ENCODE results near the gene ZNF438.
"Not testable (repeated sequence)": the region's sequence is repeated elsewhere in the genome, so short reads cannot be mapped to it uniquely, and the experiment has no call there.

The ZNF438 gene

GRCh38 chr10:30985512-30985911, 46.2 kb downstream of the ZNF438 start:
- TF ChIP-seq CTCF (conservative IDR thresholded peaks at IDR 0.05; ENCODE audit: low read depth), result no peak
- peak; percentile 36 for DNase-seq (ENCODE audit: low spot score)
- no peak overlapping the region for H3K27ac ChIP-seq
- POLR2A ChIA-PET (ENCODE audit: low non-redundant PET), result no interaction called here
- CTCF ChIA-PET, result no interaction called here

GRCh38 chr10:30984563-30985328, 46.9 kb downstream of the ZNF438 start:
- DNase-seq (ENCODE audit: low spot score), result no peak
- ChIA-PET CTCF (no interaction called here), POLR2A (ENCODE audit: low non-redundant PET) (no interaction called here)
- H3K27ac ChIP-seq, result no peak overlapping the region
- TF ChIP-seq CTCF (conservative IDR thresholded peaks at IDR 0.05; ENCODE audit: low read depth), result no peak

- DNase-seq (ENCODE audit: low spot score); H3K27ac ChIP-seq; POLR2A ChIA-PET (ENCODE audit: low non-redundant PET); CTCF ChIA-PET: not testable (repeated sequence)
Observed at GRCh38 chr10:30983209-30983608, 48.5 kb downstream of the ZNF438 start.

GRCh38 chr10:30980951-30981616, 50.6 kb downstream of the ZNF438 start:
- no peak overlapping the region for H3K27ac ChIP-seq
- ChIA-PET POLR2A (ENCODE audit: low non-redundant PET) (no interaction called here), CTCF (no interaction called here)
- no peak for TF ChIP-seq CTCF (conservative IDR thresholded peaks at IDR 0.05; ENCODE audit: low read depth)
- no peak for DNase-seq (ENCODE audit: low spot score)

- ChIA-PET CTCF (no interaction called here), POLR2A (ENCODE audit: low non-redundant PET) (no interaction called here)
- no peak for DNase-seq (ENCODE audit: low spot score)
- no peak for TF ChIP-seq CTCF (conservative IDR thresholded peaks at IDR 0.05; ENCODE audit: low read depth)
- no peak overlapping the region for H3K27ac ChIP-seq
Observed at GRCh38 chr10:30979956-30980355, 51.7 kb downstream of the ZNF438 start.

GRCh38 chr10:30978843-30979242, 52.8 kb downstream of the ZNF438 start:
- ChIA-PET CTCF (no interaction called here), POLR2A (ENCODE audit: low non-redundant PET) (no interaction called here)
- no peak for DNase-seq (ENCODE audit: low spot score)
- H3K27ac ChIP-seq, result no peak overlapping the region
- TF ChIP-seq CTCF (conservative IDR thresholded peaks at IDR 0.05; ENCODE audit: low read depth), result no peak

- TF ChIP-seq CTCF (conservative IDR thresholded peaks at IDR 0.05; ENCODE audit: low read depth), result no peak
- no peak for DNase-seq (ENCODE audit: low spot score)
- no peak overlapping the region for H3K27ac ChIP-seq
- POLR2A ChIA-PET (ENCODE audit: low non-redundant PET), result no interaction called here
- CTCF ChIA-PET, result interaction anchor here (0.6 kb wide), 1 partner anchor 548 kb away, joined by 3 read pairs; no protein-coding TSS in a partner anchor
Observed at GRCh38 chr10:30977385-30977784, 54.3 kb downstream of the ZNF438 start.
